H1 (cell line): ENCODE results near the gene STXBP2. TPM values are rescaled to one million over a fixed set of nuclear protein-coding genes. Genes with fewer than 3 reads are reported as not detected.

Experiments used
- CTCF ChIA-PET: fragments of 300-600 bp; sonication (Branson Sonifier 250); formaldehyde crosslinking; loops from one replicate; lab custom pipeline; 2021; ENCODE audit not compliant: partially characterized antibody; lab: Charles Lee
- POLR2A ChIA-PET: fragments of 300-600 bp; sonication (Branson Sonifier 250); formaldehyde crosslinking; loops from one replicate; lab custom pipeline; 2021; ENCODE audit warnings: inconsistent platforms; ENCODE audit not compliant: partially characterized antibody; lab: Charles Lee
- DNase-seq, 2 experiments: peaks; one replicate each; pipeline versions ENCODE4 v3.0.0 to v3.0.0-alpha.2; 2010 to 2022; ENCODE audit warnings: low spot score in 2 of 2, low read depth in 1 of 2, mixed read lengths in 1 of 2
- FAIRE-seq: peaks from 2 replicates; lab custom pipeline; 2011; peaks lifted over from hg19 to GRCh38; lab: Jason Lieb, UNC
- H2AFZ ChIP-seq: 2 replicates; pipeline ENCODE4 v1.8.1; 2012; ENCODE audit warnings: low read length, inconsistent platforms
- H2AK5ac ChIP-seq: 2 replicates; pipeline ENCODE4 v1.6.1; 2013; ENCODE audit warnings: low read depth, low read length
- H2BK120ac ChIP-seq: replicated peaks from 2 replicates; pipeline ENCODE3; 2013; ENCODE audit warnings: low read depth, low read length, inconsistent platforms
- H2BK12ac ChIP-seq: 2 replicates; pipeline ENCODE4 v1.6.1; 2013; ENCODE audit warnings: low read depth, low read length
- H2BK15ac ChIP-seq: 2 replicates; pipeline ENCODE4 v1.6.1; 2013; ENCODE audit warnings: low read length
- H2BK20ac ChIP-seq: 2 replicates; pipeline ENCODE4 v1.6.1; 2013; ENCODE audit warnings: low read length
- H2BK5ac ChIP-seq: 2 replicates; pipeline ENCODE4 v1.6.1; 2013; ENCODE audit warnings: low read depth, low read length
- H3K14ac ChIP-seq: 2 replicates; pipeline ENCODE4 v1.6.1; 2013; ENCODE audit warnings: inconsistent platforms; ENCODE audit not compliant: insufficient read length
- H3K18ac ChIP-seq: 2 replicates; pipeline ENCODE4 v1.6.1; 2013; ENCODE audit warnings: low read length; ENCODE audit errors: extremely low read depth
- H3K23ac ChIP-seq: 2 replicates; pipeline ENCODE4 v1.6.1; 2013; ENCODE audit warnings: inconsistent platforms; ENCODE audit not compliant: insufficient read length
- H3K23me2 ChIP-seq: 2 replicates; pipeline ENCODE4 v1.6.1; 2013; ENCODE audit warnings: low read depth, low read length
- H3K27ac ChIP-seq: 2 replicates; pipeline ENCODE4 v1.6.1; 2011; ENCODE audit warnings: low read depth, low read length, inconsistent platforms
- H3K27me3 ChIP-seq, 4 experiments: replicated peaks in 1 of 4; 1 replicate in 1 of 4; 2 replicates in 3 of 4; pipeline versions ENCODE4 v1.6.1 to v1.8.1; 2011 to 2013; ENCODE audit warnings: low read length in 3 of 4, mild to moderate bottlenecking in 3 of 4, inconsistent platforms in 2 of 4, mixed read lengths in 2 of 4, moderate library complexity in 1 of 4; ENCODE audit not compliant: control insufficient read depth in 3 of 4, insufficient read depth in 3 of 4; ENCODE audit errors: extremely low read depth in 1 of 4
- H3K36me3 ChIP-seq, 4 experiments: 2 replicates each; pipeline versions ENCODE4 v1.6.1 to v1.8.1; 2011 to 2013; ENCODE audit warnings: mild to moderate bottlenecking in 4 of 4, low read length in 3 of 4, moderate library complexity in 2 of 4, control low read depth in 1 of 4, inconsistent platforms in 1 of 4; ENCODE audit not compliant: insufficient read depth in 4 of 4, control insufficient read depth in 2 of 4
- H3K4ac ChIP-seq: replicated peaks from 2 replicates; pipeline ENCODE3; 2013; ENCODE audit warnings: low read length, low read depth, mixed read lengths, inconsistent platforms; ENCODE audit not compliant: insufficient read length
- H3K4me1 ChIP-seq, 4 experiments: replicated peaks in 1 of 4; 1 replicate in 1 of 4; 2 replicates in 3 of 4; pipeline versions ENCODE4 v1.6.1 to v1.8.1; 2011 to 2013; ENCODE audit warnings: low read length in 3 of 4, inconsistent platforms in 2 of 4, mixed read lengths in 1 of 4; ENCODE audit not compliant: insufficient read depth in 4 of 4, control insufficient read depth in 3 of 4
- H3K4me2 ChIP-seq, 2 experiments: 2 replicates each; pipeline versions ENCODE4 v1.6.1 to v1.8.1; 2011 to 2013; ENCODE audit warnings: low read depth in 2 of 2, low read length in 2 of 2, control low read depth in 1 of 2, inconsistent platforms in 1 of 2, mild to moderate bottlenecking in 1 of 2; ENCODE audit not compliant: insufficient read depth in 1 of 2
- H3K4me3 ChIP-seq, 4 experiments: fragments of 200-600, 300-600 bp in 1 of 4; sonication (generic), shearing (Covaris generic), sonication (Bioruptor Twin) in 1 of 4; 2 replicates each; pipeline versions ENCODE4 v1.5.1 to v1.8.1; 2011 to 2016; ENCODE audit warnings: low read length in 4 of 4, low read depth in 3 of 4, control low read depth in 2 of 4, inconsistent platforms in 2 of 4, mild to moderate bottlenecking in 2 of 4, mixed read lengths in 1 of 4, moderate library complexity in 1 of 4; ENCODE audit not compliant: insufficient read depth in 2 of 4; ENCODE audit errors: extremely low read depth in 1 of 4
- H3K56ac ChIP-seq: replicated peaks from 2 replicates; pipeline ENCODE3; 2013; ENCODE audit warnings: low read depth, mild to moderate bottlenecking, mixed read lengths, low read length, inconsistent platforms; ENCODE audit not compliant: insufficient read length
- H3K79me1 ChIP-seq: 2 replicates; pipeline ENCODE4 v1.6.1; 2013; ENCODE audit warnings: low read depth, low read length, control low read depth
- H3K79me2 ChIP-seq, 2 experiments: 2 replicates each; pipeline versions ENCODE4 v1.6.1 to v1.8.1; 2012 to 2013; ENCODE audit warnings: low read length in 2 of 2, mild to moderate bottlenecking in 2 of 2, inconsistent platforms in 1 of 2; ENCODE audit not compliant: insufficient read depth in 2 of 2, control insufficient read depth in 1 of 2
- H3K9ac ChIP-seq, 4 experiments: replicated peaks in 1 of 4; 1 replicate in 1 of 4; 2 replicates in 3 of 4; pipeline versions ENCODE4 v1.6.1 to v1.8.1; 2011 to 2013; ENCODE audit warnings: low read depth in 3 of 4, low read length in 3 of 4, control low read depth in 2 of 4, mild to moderate bottlenecking in 2 of 4, moderate library complexity in 2 of 4, inconsistent platforms in 1 of 4; ENCODE audit errors: extremely low read depth in 1 of 4
- H3K9me3 ChIP-seq, 2 experiments: 2 replicates each; pipeline versions ENCODE4 v1.6.1 to v1.8.1; 2012 to 2013; ENCODE audit warnings: mild to moderate bottlenecking in 2 of 2, moderate library complexity in 2 of 2, control low read depth in 1 of 2, inconsistent platforms in 1 of 2, low read depth in 1 of 2, low read length in 1 of 2, mixed read lengths in 1 of 2; ENCODE audit not compliant: insufficient read depth in 2 of 2
- H4K20me1 ChIP-seq, 2 experiments: replicated peaks in 1 of 2; 2 replicates each; pipeline versions ENCODE3 to v1.8.1; 2011 to 2013; ENCODE audit warnings: inconsistent platforms in 2 of 2, low read length in 2 of 2, mild to moderate bottlenecking in 1 of 2; ENCODE audit not compliant: insufficient read depth in 2 of 2, control insufficient read depth in 1 of 2
- H4K5ac ChIP-seq: 2 replicates; pipeline ENCODE4 v1.6.1; 2013; ENCODE audit warnings: low read length, low read depth, mixed read lengths, inconsistent platforms; ENCODE audit not compliant: insufficient read length
- H4K8ac ChIP-seq: 2 replicates; pipeline ENCODE4 v1.8.0; 2013; ENCODE audit warnings: mild to moderate bottlenecking, moderate library complexity, low read length, inconsistent platforms; ENCODE audit not compliant: insufficient read depth; ENCODE audit errors: extremely low read depth
- H4K91ac ChIP-seq: replicated peaks from 2 replicates; pipeline ENCODE3; 2013; ENCODE audit warnings: low read length, mixed read lengths, inconsistent platforms; ENCODE audit not compliant: insufficient read length
- ASH2L ChIP-seq: fragments of 200-600, 300-600 bp; sonication (generic); IDR thresholded peaks from one replicate; pipeline ENCODE4 v1.7.1; 2017; ENCODE audit warnings: low read length
- BRCA1 ChIP-seq: IDR thresholded peaks from 2 replicates; pipeline ENCODE4 v1.6.1; 2012; ENCODE audit warnings: low read depth, low read length, improper control_type of control experiment
- EZH2 ChIP-seq: fragments of 200-600 bp; sonication (generic); IDR thresholded peaks from 2 replicates; pipeline ENCODE4 v1.7.1; 2012; ENCODE audit warnings: low read depth, mild to moderate bottlenecking, moderate library complexity, low read length, inconsistent platforms; ENCODE audit not compliant: severe bottlenecking
- KDM4A ChIP-seq: IDR thresholded peaks from one replicate; pipeline ENCODE4 v1.7.1; 2012; ENCODE audit warnings: low read depth, mild to moderate bottlenecking, moderate library complexity, low read length, inconsistent platforms; ENCODE audit not compliant: severe bottlenecking
- MAFK ChIP-seq: IDR thresholded peaks from 2 replicates; pipeline ENCODE4 v1.6.1; 2012; ENCODE audit warnings: low read depth, mild to moderate bottlenecking, improper control_type of control experiment, low read length
- NANOG ChIP-seq: IDR thresholded peaks from 2 replicates; pipeline ENCODE4 v1.6.1; 2011; ENCODE audit warnings: low read length, low read depth, mild to moderate bottlenecking, inconsistent platforms; ENCODE audit not compliant: insufficient read depth, poor library complexity, severe bottlenecking
- NRF1 ChIP-seq: IDR thresholded peaks from 2 replicates; pipeline ENCODE4 v1.6.1; 2011; ENCODE audit warnings: mild to moderate bottlenecking, low read depth, low read length, improper control_type of control experiment
- POU5F1 ChIP-seq: IDR thresholded peaks from 2 replicates; pipeline ENCODE4 v1.6.1; 2011; ENCODE audit warnings: low read depth, mild to moderate bottlenecking, low read length, moderate library complexity
- RXRA ChIP-seq: IDR thresholded peaks from 2 replicates; pipeline ENCODE4 v1.6.1; 2011; ENCODE audit warnings: low read depth, mild to moderate bottlenecking, low read length, moderate library complexity; ENCODE audit not compliant: insufficient read depth
- TBP ChIP-seq: IDR thresholded peaks from 2 replicates; pipeline ENCODE4 v1.6.1; 2011; ENCODE audit warnings: low read depth, low read length, improper control_type of control experiment
- WGBS, 2 experiments: shearing (Covaris generic) in 1 of 2; methylation state at CpG; one replicate each; pipeline versions ENCODE4 v1.1.6 to v1.1.7; 2013 to 2015; ENCODE audit warnings: low lambda C conversion rate in 2 of 2, mixed read lengths in 2 of 2, inconsistent platforms in 1 of 2, low coverage in 1 of 2, missing lambda C conversion rate in 1 of 2; ENCODE audit not compliant: insufficient replicate concordance in 2 of 2, insufficient coverage in 1 of 2, insufficient read length in 1 of 2; ENCODE audit errors: extremely low coverage in 1 of 2, missing lambda C conversion rate in 1 of 2; 5-methylcytosine and 5-hydroxymethylcytosine counted together
- polyA plus RNA-seq, 7 experiments: library from polyadenylated mRNA; depleted of rRNA in 3 of 7; stranded (reverse) in 5 of 7; unstranded in 2 of 7; fragments of >200 nt in 5 of 7; fragments of 200-250 nt in 2 of 7; gene quantifications; 1 replicate in 5 of 7; 2 replicates in 1 of 7; 4 replicates in 1 of 7; pipeline versions ENCODE4 v1.2.1 to v1.2.3, GENCODE V29; 2011 to 2013; ENCODE audit warnings: missing spikeins in 2 of 7, mixed read lengths in 2 of 7
- total RNA-seq: library from RNA; stranded (reverse); fragmentation: NEBNext Ultra II Directional; extraction: Animal tissue kit (Norgen Biotek cat#: 25700); gene quantifications from 2 replicates; pipeline ENCODE4 v1.2.1, GENCODE V29; 2021
- TF ChIP-seq, protein P1 (sequence below): IDR thresholded peaks from 2 replicates; pipeline ENCODE4 v1.6.1; 2012; ENCODE audit warnings: inconsistent platforms

STXBP2 gene
- total and polyA plus RNA-seq, 2 of the 8 experiments (the other 6 are each of a cell fraction or from before 2014, with no cell fraction given), result 52.9 to 53.8 TPM

DNA sequence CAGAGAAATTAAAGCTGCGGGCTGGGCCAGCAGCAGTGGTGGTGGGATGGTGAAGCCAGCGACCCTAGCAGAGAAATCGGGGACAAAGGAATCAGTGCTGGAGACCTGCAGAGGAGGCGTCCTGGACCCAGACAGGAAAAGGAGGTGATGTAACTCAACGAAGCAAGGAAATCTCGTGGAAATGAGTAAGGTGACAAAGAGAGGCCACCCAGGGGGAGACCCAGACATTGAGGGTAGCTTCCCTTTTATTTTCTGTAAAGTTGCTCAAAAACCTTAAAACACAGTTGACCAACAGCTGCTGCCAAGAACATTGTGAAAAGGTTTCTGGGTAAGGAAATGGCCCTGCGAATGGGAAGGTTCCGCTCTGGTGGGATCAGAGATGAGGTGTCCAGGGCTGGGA is 18.7 kb downstream of the STXBP2 start:
- WGBS, 2 experiments, result 84% methylated on average over 8 of the region's 8 CpGs; no CpG with 5 or more reads in 1 of the 2 experiments
- FAIRE-seq (no peak), DNase-seq (no peak)
- Histone ChIP-seq H3K36me3 (no peaks in the 10 kb centered on the region), H3K23me2 (0 out of 2 replicates have a peak, but pooled peaks cover 2% of the 10 kb centered on the region), H3K27ac (no peak overlapping the region), H2BK12ac (no peak overlapping the region), H3K56ac (no peak overlapping the region), H3K79me1 (no peaks in the 10 kb centered on the region), H3K79me2 (no peaks in the 10 kb centered on the region), H2BK5ac (no peak overlapping the region), H4K91ac (no peak overlapping the region), H4K20me1 (peaks cover 0 to 1% of the 10 kb centered on the region in 2 experiments), H3K9me3 (no peaks in the 10 kb centered on the region), H2BK120ac (no peak overlapping the region), H3K4me3 (no peak overlapping the region), H2AK5ac (no peak overlapping the region), H3K4me2 (no peak overlapping the region), H3K4ac (no peak overlapping the region), H4K5ac (no peak overlapping the region), H3K27me3 (peaks cover 2 to 15% (median 6%) of the 10 kb centered on the region in 4 experiments), H4K8ac (peak overlapping the region; percentile 79; the same call in 1 of the 2 replicates), H3K9ac (no peak overlapping the region), H3K23ac (no peak overlapping the region), H2BK20ac (no peak overlapping the region), H3K18ac (no peak overlapping the region), H2AFZ (no peak overlapping the region), H3K14ac (no peak overlapping the region), H2BK15ac (no peak overlapping the region), H3K4me1 (peaks cover 0 to 2% (median 0%) of the 10 kb centered on the region in 4 experiments; a peak in 4 of 7 replicates)
- no peak for TF ChIP-seq KDM4A
- TF ChIP-seq NRF1, result no peak
- no peak for TF ChIP-seq MAFK
- no peak for TF ChIP-seq BRCA1
- TF ChIP-seq, protein P1, sequence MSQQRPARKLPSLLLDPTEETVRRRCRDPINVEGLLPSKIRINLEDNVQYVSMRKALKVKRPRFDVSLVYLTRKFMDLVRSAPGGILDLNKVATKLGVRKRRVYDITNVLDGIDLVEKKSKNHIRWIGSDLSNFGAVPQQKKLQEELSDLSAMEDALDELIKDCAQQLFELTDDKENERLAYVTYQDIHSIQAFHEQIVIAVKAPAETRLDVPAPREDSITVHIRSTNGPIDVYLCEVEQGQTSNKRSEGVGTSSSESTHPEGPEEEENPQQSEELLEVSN, result no peak
- no peak for TF ChIP-seq POU5F1
- TF ChIP-seq ASH2L, result no peak
- TF ChIP-seq TBP, result no peak
- no peak for TF ChIP-seq RXRA
- TF ChIP-seq EZH2, result no peak
- no peak for TF ChIP-seq NANOG
- ChIA-PET CTCF (interaction anchor here (0.7 to 2.7 kb wide), 5 partner anchors 11 to 139 kb away, joined by 4 to 10 read pairs (median 7); partner anchors contain the start of genes RETN and TRAPPC5), POLR2A (interaction anchor here (1.0 kb wide), 2 partner anchors 10 to 22 kb away, joined by 3 read pairs; no protein-coding TSS in a partner anchor)
